ENCODE results near the gene DACT2.

DACT2 gene

DNA sequence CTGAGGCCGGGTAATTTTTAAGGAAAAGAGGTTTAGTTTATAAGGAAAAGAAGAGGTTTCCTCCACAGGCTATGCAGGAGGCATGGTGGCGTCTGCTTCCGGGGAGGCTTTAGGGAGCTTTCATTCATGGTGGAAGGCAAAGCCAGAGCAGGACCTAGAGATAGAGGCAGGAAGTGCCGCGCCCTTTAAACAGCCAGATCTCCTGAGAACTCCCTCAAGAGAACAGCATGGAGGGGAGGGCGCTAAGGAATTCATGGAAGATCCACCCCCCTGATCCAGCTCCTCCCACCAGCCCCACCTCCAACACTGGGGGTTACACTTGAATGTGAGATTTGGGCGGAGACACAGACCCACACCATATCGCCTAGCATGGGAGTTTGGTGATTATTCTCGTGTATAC is 13.9 kb upstream of the DACT2 start:
- TF ChIP-seq ZFX (IDR thresholded peaks at IDR 0.05; ENCODE audit: borderline replicate concordance) = no peak
- TF ChIP-seq, protein P1, sequence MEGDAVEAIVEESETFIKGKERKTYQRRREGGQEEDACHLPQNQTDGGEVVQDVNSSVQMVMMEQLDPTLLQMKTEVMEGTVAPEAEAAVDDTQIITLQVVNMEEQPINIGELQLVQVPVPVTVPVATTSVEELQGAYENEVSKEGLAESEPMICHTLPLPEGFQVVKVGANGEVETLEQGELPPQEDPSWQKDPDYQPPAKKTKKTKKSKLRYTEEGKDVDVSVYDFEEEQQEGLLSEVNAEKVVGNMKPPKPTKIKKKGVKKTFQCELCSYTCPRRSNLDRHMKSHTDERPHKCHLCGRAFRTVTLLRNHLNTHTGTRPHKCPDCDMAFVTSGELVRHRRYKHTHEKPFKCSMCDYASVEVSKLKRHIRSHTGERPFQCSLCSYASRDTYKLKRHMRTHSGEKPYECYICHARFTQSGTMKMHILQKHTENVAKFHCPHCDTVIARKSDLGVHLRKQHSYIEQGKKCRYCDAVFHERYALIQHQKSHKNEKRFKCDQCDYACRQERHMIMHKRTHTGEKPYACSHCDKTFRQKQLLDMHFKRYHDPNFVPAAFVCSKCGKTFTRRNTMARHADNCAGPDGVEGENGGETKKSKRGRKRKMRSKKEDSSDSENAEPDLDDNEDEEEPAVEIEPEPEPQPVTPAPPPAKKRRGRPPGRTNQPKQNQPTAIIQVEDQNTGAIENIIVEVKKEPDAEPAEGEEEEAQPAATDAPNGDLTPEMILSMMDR (IDR thresholded peaks at IDR 0.05) = no peak
- H3K27ac ChIP-seq = no peak overlapping the region

DNA sequence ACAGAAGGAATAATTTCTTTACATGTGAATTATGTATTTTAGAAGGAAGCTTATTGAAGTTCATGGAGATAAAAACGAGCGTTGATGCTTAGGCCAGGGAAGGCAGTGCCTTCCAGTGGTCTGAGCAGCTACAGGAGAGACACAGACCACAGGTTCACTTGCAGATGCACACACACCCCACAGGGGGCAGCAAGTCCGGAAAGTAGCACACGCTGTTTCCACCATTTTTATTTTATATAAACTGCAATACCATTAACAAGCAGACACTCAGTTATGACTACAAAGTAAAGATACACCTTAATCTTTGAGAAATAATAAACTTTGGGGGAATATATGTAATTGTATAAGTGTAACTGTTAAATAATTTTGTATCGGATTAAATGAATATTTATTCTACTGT is 13.5 kb upstream of the DACT2 start:
- TF ChIP-seq ZFX (IDR thresholded peaks at IDR 0.05; ENCODE audit: borderline replicate concordance) = no peak
- TF ChIP-seq, protein P1 (IDR thresholded peaks at IDR 0.05) = peak; percentile 71
- H3K27ac ChIP-seq = no peak overlapping the region

DNA sequence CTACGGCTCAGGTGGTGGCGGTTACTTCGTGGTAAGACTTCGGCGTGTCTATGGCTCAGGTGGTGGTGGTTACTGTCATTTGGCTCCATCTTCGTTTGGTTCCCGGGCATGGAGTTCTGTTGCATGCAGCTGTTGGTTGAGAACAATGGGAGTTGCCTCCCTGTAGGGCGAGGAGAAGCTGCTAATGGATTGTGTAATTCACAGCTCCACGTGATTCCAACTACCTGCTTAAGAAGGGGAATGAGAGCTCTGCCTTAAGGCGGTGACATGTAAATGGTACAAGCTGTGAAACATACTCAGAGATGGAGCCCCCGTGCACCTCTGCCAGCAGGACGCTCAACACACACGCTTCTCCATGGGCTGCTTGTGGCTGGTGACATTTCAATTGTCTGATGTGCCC is 12.4 kb upstream of the DACT2 start:
- H3K27ac ChIP-seq = no peak overlapping the region
- TF ChIP-seq, protein P1 (IDR thresholded peaks at IDR 0.05) = no peak
- no peak for TF ChIP-seq ZFX (IDR thresholded peaks at IDR 0.05; ENCODE audit: borderline replicate concordance)

DNA sequence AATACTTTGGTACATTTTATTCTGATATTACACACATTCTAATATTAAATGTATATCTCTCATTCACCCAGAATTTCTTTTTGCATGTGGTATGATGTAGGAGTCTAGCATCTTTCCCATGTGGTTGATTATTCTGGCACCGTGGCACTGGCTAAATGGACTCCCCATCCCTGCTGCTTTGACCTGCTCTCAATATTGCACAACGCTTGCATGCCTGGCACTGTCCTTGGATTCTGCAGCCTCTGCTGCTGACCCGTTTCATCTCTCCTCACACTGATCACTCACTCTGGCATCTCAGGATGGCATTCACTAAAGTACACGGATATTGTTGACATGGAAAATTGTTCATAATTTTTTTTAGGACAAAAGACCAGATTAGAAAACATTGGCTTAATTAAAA is 11.5 kb upstream of the DACT2 start:
- no peak for TF ChIP-seq ZFX (IDR thresholded peaks at IDR 0.05; ENCODE audit: borderline replicate concordance)
- TF ChIP-seq, protein P1 (IDR thresholded peaks at IDR 0.05) = no peak
- no peak overlapping the region for H3K27ac ChIP-seq

DNA sequence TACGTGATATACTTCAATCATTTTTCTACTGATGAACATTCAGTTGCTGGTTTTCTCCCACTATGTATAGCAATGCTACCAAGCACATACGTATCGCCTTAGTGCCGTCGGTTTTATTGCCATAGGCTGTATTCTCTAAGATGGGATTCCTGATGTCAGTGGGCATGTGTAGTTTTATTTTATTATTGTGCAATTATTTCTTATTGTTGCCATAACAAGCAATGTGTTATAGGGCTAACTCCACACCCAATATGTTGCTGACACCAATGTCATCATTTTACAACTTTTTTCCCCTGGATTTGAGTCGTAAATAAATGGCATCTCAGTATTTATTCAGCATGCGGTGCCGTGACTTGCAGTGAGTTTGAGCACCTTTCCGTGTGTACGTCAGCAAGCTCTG is 10.8 kb upstream of the DACT2 start:
- H3K27ac ChIP-seq = no peak overlapping the region
- TF ChIP-seq ZFX (IDR thresholded peaks at IDR 0.05; ENCODE audit: borderline replicate concordance) = no peak
- TF ChIP-seq, protein P1 (IDR thresholded peaks at IDR 0.05) = no peak

DNA sequence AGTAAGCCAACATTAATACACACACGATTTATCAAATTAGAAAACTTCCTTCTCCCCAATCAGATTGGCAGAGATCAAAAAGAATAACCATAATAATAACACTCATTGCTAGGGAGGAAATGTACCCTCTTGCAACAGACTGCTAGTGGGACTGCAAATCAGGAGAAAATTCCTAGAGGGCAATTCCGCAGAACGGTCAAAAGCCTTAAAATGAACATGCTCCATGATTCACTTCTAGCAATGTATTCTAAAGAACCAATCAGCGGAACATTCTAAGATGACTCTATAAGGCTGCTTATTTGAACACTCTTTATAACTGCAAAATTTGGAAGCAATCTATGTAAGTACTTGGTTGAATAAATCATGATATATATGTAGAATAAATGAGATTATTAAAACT is 8.5 kb upstream of the DACT2 start:
- H3K27ac ChIP-seq = no peak overlapping the region
- TF ChIP-seq, protein P1 (IDR thresholded peaks at IDR 0.05) = no peak
- no peak for TF ChIP-seq ZFX (IDR thresholded peaks at IDR 0.05; ENCODE audit: borderline replicate concordance)

DNA sequence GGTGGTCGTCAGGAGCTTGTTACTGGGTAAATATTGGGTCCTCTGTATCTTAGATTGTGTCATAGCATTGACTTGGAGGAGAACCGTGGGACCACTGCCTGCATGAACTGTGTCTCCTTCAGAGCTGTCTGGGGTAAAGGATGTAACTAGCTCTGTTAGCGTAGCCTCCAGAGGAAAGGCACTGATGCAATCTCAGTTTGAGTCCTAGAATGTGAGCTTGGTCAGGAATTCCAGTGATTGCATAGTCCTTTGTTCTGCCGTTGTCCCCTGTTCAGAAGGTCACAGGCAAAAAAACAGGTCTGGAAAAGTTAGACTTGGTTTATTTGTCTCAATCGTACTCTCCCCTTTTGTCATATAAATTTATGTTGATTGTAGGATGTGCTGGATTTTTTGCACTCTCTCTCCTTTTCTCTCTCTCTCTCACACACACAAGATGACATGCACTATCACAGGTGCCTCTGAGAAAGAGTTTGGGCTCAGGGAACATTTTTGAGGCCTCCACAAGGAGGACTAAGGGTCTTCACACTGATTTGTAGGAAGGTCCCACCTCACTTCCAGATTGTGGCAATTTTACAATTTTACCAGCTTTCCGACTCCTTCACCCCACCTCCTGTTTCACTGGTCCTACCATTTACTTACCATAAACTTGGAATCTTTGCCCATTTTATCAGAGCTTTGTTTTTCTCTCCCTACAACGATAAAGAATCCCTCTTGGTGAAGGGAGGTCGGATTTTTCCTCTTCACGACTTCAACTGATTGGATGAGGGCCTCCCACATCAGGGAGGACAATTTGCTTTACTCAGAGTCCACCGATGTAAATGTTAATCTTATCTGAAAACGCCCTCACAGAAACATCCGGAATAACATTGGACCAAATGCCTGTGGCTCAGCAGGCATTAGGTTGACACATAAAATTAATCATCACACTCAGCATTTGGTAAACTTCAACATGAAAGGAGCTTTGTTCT is 7.0 kb upstream of the DACT2 start:
- no peak overlapping the region for H3K27ac ChIP-seq

More for the DNA sequence above, 7.0 kb upstream of the DACT2 start:
- no peak for TF ChIP-seq ZFX (IDR thresholded peaks at IDR 0.05; ENCODE audit: borderline replicate concordance)
- TF ChIP-seq, protein P1 (IDR thresholded peaks at IDR 0.05) = no peak
